ENCODE measurements around the gene RIOK3. TPM values are rescaled to one million over a fixed set of nuclear protein-coding genes. Genes with fewer than 3 reads are reported as not detected.

RIOK3 gene
- total RNA-seq, 1 experiment from 2014 or later: 42.5 TPM

GRCh38 chr18:23452728-23453679, at the start of gene RIOK3 (continued):
- TF ChIP-seq REST (IDR thresholded peaks at IDR 0.05; ENCODE audit: low read depth) (no peak), CBX3 (IDR thresholded peaks at IDR 0.05; ENCODE audit: low read depth) (0 out of 2 replicates have a peak, but pooled peaks have one; percentile 29), POLR2A (IDR thresholded peaks at IDR 0.05; ENCODE audit: borderline replicate concordance, extremely low read depth, insufficient read depth, insufficient read length) (peak; percentile 35)

- no peak overlapping the region for H3K27ac ChIP-seq (ENCODE audit: low read depth, low read length)
- no peak for ATAC-seq
- no peak overlapping the region for H2AFZ ChIP-seq (ENCODE audit: low read depth, low read length, poor library complexity, severe bottlenecking)
- BruUV-seq (replicated peaks): no TSS peak
- no peak overlapping the region for H3K9ac ChIP-seq (ENCODE audit: low read length)
- H3K9me3 ChIP-seq (ENCODE audit: control insufficient read depth in 1 of 2, insufficient read depth in 1 of 2, low read depth in 1 of 2, low read length in 2 of 2): no peaks in the 10 kb centered on the region
- DNase-seq (ENCODE audit: low read depth, low spot score): no peak
- POLR2A ChIA-PET: no interaction called here
- RAD21 ChIA-PET (ENCODE audit: low non-redundant PET in 1 of 2, low total read pairs in 2 of 2, uncharacterized antibody in 2 of 2, unreplicated experiment in 2 of 2): no interaction called here
- no peaks in the 10 kb centered on the region for H3K79me2 ChIP-seq (ENCODE audit: insufficient read depth, low read length)
- peaks cover 3 to 9% of the 10 kb centered on the region in 2 experiments; a peak in 2 of 4 replicates for H3K4me1 ChIP-seq (ENCODE audit: control insufficient read depth in 1 of 2, insufficient read depth in 2 of 2, low read length in 2 of 2)
- no peaks in the 10 kb centered on the region for H3K9me2 ChIP-seq (ENCODE audit: insufficient read depth)
- H3K27me3 ChIP-seq (ENCODE audit: insufficient read depth, low read length): no peaks in the 10 kb centered on the region
- intact Hi-C loops (cut with micrococcal nuclease): no loop called here
- no peaks in the 10 kb centered on the region for H3K36me3 ChIP-seq (ENCODE audit: control insufficient read depth in 1 of 2, insufficient read depth in 2 of 2, low read length in 2 of 2)
- no peak overlapping the region for H3K4me3 ChIP-seq (replicated peaks in 1 of 2; ENCODE audit: low read depth in 1 of 2, low read length in 2 of 2)
- no peaks in the 10 kb centered on the region for H4K20me1 ChIP-seq (ENCODE audit: insufficient read depth)
- CTCF ChIA-PET: interaction anchor here (2.0 kb wide), 1 partner anchor 8 kb away, joined by 4 read pairs; no protein-coding TSS in a partner anchor
- H3K4me2 ChIP-seq (ENCODE audit: low read length): no peak overlapping the region
- TF ChIP-seq MAX (IDR thresholded peaks at IDR 0.05) (no peak), POLR2A (IDR thresholded peaks at IDR 0.05; ENCODE audit: borderline replicate concordance, extremely low read depth, insufficient read depth, insufficient read length) (no peak), EGR1 (IDR thresholded peaks at IDR 0.05; ENCODE audit: low read depth) (no peak), SIN3A (IDR thresholded peaks at IDR 0.05; ENCODE audit: low read depth) (no peak), CTCF (IDR thresholded peaks at IDR 0.05 in 2 of 3, conservative IDR thresholded peaks at IDR 0.05 in 1 of 3; ENCODE audit: borderline replicate concordance in 1 of 3, insufficient read depth in 1 of 3, low read depth in 2 of 3, low read length in 2 of 3) (no peak), YY1 (IDR thresholded peaks at IDR 0.05; ENCODE audit: extremely low read depth, insufficient replicate concordance, low read depth, low read length) (no peak), ZNF274 (IDR thresholded peaks at IDR 0.05; ENCODE audit: low read depth, low read length) (no peak), EZH2 (IDR thresholded peaks at IDR 0.05) (no peak), TCF7L2 (IDR thresholded peaks at IDR 0.05; ENCODE audit: borderline replicate concordance, extremely low read depth, insufficient read depth, insufficient read length) (no peak), CBX3 (IDR thresholded peaks at IDR 0.05; ENCODE audit: low read depth) (no peak), ZFX (IDR thresholded peaks at IDR 0.05) (no peak), RAD21 (IDR thresholded peaks at IDR 0.05; ENCODE audit: low read depth) (no peak), SP1 (IDR thresholded peaks at IDR 0.05; ENCODE audit: low read depth) (no peak), JUND (IDR thresholded peaks at IDR 0.05) (no peak), SRF (IDR thresholded peaks at IDR 0.05; ENCODE audit: low read depth) (no peak)
Observed at GRCh38 chr18:23403310-23403709, 49.8 kb upstream of the RIOK3 start.

Measured in HCT116 (cell line).